Activated CD4-positive, CD25-positive, alpha-beta regulatory T cell treated with anti-CD3 and anti-CD28 coated beads, Interleukin-2, amount 50 U/mL, for 16 hours (primary cell): ENCODE results near the gene FAM222B.
"Not testable (repeated sequence)": the region's sequence is repeated elsewhere in the genome, so short reads cannot be mapped to it uniquely, and the experiment has no call there.

Experiments
- DNase-seq: peaks from one replicate; pipeline ENCODE4 v3.0.0-alpha.2; 2020; ENCODE audit warnings: low read depth, low spot score

Gene FAM222B

DNA sequence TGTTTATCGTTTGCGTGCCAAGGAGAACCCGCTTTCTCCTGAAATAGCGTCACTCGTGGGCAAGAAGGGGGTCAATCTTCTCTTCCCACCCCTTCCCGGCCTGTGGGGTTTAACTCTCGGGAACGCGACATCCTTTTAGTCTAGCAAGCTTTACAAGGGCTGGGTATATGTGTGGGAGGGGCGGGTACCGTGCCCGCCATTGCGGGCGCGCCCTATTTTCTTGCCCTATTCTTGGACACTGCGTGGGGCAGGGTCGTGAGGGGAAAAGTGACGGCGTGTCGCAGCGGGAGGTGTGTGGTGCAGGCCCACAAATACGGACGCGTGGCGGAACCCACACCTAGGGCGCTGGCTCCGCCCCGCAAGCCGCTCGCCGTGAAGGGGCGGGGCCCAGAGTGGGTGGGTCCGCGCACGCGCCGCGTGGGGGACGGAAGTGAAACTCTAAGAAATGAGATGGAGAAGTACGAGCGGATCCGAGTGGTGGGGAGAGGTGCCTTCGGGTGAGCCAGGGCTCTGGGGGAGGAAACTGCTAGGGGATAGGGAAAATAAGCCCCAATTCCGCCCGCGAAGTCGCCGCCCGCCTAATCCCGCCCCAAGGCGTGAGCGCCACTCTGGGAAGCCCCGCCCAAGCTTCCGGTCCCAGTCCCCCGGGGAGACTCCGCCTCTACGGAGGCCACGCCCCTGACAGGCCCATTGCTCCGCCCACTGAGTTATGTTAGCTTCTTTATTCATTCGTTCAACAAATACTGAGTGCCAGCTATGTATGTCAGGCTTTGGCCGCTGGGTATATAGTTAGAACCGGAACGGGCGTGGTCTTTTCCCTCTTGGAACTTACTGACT lies 114.0 kb downstream of the FAM222B start, which contains the start of gene NEK8:
NEK8 (plus strand) TSS at position 425 of the 837 bp plus-strand sequence; CDS start at position 451, 26 bp downstream.
- peak; percentile 94 for DNase-seq

DNA sequence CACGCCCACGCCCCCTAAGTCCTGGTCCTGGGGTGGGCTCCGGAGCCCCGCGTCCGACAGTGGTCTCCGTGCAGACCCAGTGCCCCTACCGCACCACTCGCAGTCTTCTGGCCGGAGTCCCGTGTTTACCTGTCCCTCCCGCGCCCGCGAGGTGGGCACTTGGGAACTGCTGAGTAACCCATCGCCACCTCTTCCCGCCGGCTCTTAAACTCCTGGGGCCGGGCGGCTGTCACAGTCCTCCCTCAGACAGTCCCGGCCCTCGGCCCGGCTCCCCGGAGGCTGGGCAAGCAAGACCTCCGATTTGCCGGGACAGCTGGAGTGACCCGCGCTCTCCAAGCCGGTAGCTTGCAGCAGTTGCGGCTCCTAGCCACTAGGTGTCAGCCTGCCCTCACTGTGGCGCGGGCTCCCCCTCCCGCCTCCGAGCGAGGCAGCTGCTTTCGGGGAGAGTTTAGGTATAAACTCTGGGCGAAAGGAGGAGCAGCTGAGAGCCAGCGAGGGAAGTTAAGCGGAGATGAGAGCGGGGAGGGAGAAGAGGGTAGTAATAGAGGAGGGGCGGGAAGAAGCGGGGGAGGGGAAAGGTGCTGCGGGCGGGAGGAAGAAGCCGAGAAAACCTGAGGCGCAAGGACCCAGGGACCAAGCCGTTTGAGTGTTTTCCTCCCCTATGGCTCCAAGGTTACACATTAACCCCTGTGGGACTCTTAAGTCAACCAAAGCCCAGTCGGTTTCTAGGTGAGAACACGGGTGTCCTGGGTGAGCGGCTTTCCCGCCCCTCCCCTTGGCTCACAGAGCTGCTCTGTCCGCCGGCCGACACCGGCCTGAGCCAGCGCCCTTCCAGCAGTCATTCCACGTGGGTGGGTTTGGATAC lies 115.7 kb downstream of the FAM222B start:
- peak; percentile 85 for DNase-seq

DNA sequence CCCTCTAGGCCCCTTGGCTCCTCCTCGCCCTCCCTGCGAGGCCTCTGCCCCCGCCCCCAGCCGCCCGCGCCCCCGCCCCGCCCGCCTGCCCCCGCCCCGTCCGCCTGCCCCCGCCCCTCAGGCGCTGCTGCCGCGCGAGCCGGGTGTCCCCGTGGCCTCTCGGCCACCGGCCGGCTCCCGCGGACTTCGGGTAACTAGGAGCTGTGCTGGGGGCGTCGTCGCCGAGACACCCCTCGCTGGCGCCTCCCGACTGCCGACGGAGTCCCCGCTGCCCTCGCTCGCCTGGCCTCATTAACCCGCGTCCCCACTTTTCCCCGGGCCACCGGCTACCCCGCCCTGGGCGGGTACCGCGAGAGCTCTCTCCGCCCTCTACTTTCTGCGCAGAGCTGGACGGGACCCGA lies 116.4 kb downstream of the FAM222B start, which contains the start of gene TLCD1:
TLCD1 (minus strand) TSS at position 8 of the 401 bp plus-strand sequence. CDS start 136 bp downstream, outside the sequence.
- no peak for DNase-seq

DNA sequence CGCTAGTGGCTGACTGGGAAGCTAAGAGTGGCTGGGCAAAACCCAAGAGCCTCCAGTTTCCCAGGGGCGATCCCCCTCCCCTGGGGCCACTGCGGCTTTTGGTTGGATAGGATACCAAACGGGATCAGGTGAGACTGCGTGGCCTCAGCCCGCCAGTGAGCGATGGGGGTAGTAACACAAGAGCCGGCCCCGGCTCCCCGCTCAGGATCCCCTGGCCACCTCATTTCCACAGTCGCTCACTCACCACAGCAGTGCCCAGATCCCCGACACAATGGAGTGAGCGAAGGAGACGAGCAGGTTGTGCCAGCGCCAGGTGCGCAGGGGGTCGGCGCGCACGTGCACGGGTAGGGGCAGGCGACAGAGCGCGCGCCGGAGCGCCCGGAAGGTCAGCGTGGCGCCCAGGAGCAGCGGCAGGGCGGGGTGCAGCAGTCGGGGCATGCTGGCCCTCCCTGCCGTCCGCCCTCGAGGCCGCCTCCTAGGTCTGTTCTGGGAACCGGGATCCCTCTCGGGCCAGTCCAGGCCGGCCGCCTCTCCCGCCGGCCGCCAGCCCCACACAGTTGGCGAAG lies 116.8 kb downstream of the FAM222B start:
- DNase-seq = no peak

DNA sequence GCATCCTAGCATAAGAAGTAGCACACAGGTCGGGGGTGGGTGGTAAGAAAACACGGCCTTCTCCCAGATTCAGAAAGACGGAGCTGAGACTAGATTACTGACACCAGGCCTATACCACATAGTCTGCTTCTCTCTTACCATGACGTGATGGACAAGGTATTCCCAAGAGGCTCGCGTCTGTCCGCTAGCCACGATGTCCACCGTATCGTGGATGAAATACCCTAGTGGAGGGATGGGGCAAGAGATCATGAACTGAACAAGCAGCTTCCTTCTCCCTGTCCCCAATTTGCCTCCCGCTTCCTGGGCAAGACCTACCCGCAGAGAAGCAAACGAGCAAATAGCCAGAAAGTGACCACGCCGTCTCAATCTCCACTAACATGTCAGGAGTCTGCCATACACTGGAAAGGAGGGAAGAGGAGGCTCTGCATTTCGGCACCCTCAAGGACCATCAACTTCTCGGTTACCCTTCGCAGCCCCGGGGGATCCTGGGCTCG lies 117.4 kb downstream of the FAM222B start:
- DNase-seq = no peak

DNA sequence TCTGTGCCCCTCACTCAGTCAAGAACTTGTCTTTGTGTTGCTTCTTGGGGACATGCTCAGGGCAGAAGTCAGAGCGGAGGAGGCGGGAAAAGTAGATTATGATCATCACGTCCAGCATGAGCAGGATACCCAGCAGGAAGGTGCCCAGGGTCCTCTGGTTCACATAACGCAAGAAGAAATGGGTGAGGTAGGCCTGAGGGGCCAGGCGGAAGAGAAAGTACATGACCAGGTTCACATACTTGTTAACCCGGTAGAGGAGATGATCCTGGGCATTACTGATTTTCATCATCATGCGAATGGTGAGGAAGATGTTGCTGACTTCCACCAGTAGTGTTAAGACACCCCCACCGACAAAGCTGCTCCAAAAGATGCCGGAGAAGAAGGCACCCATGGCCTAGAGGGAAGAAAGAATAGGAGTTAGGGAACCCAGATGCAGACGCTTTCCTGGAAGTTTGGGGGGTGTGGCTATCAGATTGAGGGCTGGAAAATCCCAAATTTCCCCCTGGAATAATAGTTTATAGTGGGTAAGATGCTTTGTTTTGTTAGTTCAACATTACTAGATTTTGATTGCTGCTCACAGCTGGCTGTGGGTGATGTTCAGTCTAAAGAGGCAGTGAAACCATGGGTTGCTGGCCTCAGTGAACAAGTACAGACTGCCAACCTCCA lies 118.0 kb downstream of the FAM222B start:
- no peak for DNase-seq

DNA sequence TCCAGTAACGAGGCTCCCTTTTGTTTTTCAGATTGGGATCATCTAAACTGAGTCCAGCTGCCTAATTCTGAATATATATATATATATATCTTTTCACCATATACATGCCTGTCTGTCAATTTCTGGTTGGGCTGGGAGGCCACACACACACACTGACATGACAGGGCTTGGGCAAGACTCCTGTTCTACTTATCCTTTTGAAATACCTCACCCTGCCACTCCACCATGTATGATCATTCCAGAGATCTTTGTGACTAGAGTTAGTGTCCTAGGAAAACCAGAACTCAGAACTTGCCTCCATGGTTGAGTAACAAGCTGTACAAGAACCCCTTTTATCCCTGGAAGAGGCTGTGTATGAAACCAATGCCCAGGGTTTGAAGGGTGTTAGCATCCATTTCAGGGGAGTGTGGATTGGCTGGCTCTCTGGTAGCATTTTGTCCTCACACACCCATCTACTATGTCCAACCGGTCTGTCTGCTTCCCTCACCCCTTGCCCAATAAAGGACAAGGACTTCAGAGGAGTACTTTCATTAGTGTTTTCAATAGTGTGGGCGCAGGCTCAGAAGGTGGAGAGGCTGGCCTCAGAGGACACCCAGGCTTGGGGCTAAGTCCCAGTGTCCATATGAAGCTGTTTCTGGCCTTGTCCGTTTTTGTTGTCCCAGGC lies 118.6 kb downstream of the FAM222B start:
- DNase-seq = not testable (repeated sequence)

DNA sequence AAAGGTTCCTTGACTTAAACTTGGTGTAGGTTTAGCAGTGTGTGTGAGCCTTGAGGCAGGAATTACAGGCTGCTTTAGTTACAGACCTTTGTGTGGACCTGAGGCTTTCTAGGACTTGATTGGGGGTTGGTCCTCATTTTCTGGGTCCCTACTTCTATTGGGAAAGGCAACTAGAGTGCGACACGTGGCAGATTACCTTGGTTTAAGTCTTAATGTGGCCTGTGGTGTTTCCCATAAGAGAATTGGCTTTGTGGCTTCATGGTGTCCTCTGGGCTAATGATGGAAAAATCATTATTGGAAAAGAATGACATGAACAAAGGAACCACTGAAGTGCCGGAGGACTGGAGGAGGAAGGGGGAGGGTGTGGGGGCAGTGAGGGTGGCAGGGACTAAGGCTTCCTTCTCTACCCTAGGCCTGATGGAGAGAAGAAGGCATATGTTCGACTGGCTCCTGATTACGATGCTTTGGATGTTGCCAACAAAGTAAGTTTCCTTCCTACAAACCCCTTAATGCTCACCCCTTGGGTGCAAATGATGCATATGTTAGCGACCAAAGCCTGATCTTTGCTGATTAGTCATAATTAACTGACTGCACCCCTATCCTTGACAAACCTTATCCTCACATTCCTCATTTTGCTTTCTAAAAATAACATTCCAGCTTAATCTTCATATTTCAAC lies 119.3 kb downstream of the FAM222B start:
- DNase-seq = no peak

DNA sequence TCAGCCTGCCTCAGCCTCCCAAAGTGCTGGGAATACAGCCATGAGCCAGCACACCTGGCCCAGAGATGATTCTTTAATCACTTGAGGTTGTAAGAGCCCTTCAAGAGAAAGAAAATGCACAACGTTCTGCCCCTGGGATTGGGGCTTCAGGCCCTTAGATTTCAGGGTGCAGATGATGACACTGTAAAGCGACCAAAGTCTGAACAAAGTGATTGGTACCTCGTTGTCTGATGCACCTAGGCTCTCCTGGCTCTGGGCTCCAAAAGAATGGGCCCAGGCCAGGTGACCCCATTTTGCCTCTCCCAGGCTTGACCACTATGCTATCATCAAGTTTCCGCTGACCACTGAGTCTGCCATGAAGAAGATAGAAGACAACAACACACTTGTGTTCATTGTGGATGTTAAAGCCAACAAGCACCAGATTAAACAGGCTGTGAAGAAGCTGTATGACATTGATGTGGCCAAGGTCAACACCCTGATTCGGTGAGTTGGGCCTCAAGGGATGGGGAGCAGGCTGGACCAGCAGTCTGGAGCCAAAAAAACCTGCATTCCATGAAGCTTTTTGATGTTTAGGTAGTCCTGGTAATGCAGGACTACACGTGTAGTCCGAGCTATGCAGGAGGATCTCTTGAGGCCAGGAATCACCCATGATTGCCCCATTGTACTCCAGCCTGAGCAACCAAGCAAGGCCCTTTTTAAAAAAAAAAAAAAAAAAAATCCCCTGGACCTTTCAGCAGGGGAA lies 120.0 kb downstream of the FAM222B start:
- DNase-seq = no peak

DNA sequence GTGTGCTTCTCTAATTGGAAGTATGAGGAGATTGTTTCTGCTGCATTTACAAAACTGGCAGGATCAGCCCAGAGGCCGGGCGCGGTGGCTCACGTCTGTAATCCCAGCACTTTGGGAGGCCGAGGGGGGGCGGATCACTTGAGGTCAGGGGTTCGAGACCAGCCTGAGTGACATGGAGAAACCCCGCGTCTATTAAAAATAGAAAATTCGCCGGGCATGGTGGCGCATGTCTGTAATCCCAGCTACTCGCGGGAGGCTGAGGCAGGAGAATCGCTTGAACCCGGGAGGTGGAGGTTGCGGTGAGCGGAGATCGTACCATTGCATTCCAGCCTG lies 121.6 kb downstream of the FAM222B start:
- not testable (repeated sequence) for DNase-seq

DNA sequence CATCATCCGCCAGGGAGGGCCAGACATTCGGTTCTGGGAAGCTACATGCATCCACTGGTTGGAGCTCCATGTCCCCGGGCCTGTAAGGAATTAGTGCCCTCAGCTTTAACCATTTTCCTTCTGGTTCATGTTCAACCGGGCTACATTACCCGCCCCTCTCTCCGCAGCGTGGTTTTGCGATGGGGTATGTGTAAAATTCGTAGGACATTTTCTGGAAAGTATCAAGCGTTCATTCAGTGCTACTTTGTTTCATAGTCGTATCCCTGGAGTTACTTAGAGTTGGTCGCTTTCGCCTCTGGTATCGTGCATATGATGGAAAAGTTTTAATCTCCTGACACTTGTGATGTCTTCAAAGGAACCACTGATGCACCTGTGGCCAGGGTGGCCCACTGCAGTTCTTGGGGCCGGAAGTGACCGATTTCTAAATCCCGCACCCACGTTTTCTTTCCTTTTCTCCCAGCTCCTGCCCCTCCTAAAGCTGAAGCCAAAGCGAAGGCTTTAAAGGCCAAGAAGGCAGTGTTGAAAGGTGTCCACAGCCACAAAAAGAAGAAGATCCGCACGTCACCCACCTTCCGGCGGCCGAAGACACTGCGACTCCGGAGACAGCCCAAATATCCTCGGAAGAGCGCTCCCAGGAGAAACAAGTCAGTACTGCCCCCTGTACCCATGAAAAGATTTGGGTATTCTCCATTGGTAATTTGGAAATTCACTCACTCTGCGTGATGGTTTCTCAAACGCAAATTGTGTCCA lies 122.2 kb downstream of the FAM222B start:
- DNase-seq = no peak

DNA sequence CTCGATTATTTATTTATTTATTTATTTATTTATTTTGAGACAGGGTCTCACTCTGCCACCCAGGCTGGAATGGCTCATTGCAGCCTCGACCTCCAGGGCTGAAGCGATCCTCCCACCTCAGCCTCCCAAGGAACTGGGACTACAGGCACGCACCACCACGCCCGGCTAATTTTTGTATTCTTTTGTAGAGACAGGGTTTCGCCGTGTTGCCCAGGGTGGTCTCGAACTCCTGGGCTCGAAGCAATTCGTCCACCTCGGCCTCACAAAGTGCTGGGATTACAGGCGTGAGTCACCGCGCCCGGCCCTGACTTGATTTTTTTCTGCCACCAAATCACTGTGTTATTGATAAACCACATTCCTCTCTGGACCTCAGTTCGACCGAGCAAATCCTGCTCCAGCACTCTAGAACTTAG lies 123.6 kb downstream of the FAM222B start:
- no peak for DNase-seq

DNA sequence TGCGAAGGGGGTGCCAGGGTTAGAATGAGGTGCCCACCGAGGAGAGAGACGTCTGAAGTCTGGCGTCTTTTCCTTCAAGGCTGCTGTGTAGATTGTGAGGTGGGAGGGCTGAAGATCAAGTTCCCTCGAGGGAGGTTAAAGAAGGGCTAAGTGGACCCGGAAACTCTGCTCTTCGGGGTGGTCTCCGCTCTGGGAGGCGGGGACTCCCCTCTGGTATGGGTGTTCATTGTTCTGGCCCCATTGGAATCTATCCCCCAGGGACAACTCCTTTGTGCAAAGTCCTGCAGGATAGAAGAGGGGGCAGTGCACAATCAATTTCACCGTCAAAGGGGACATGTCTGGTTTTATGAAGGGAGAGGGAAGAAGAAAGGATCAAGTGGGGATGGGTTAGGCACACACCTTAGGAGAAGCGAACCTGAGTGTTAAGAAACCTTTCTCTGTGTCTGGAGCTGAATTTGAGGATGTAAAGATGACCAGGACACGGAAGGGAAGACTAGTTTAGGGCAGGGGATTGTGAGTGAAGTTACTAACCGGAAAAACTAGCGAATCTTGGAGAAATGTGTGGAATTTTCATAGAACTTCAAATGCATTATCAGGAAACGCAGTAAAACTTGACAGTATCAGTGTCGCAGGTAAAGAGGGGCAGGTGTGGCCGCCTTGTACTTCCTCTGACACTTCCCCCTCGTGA lies 124.1 kb downstream of the FAM222B start:
- DNase-seq = no peak

DNA sequence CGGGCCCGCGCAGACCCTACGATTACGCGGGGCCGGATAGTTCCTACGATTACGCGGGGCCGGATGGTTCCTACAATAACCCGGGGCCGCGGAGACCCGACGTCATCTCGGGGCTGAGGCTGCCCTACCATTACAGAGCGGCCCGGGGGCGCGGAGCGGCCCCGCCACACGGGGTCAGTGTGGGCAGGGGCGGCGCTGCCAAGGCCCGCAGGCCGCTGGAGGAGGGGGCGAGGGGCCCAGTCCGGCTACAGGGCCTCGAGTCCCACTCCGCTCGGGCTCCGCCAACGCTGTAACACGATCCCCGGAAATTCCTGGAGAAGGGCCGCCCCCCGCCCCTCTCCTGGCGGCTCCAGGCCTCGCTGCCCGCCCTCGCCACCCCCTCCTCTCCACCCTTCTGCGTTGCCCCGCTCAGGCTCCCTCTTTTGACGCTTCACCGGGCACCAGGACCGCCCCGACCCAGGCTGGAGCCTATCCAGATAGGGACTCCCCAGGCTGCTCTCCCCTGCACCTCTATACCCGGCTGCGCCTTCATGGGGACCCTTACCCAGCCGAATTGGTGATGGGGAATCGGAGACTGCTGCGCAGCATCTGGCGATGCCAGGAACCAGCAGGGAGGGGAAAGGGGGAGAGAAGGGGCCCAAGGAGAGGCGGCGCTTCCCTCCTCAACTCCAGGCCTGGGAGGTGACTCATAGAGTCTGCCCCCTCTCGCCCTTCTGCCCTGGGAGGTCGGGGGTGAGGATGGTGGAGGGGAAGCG lies 124.8 kb downstream of the FAM222B start, which contains the start of gene RAB34:
RAB34 (minus strand) TSS at position 291 of the 755 bp plus-strand sequence. CDS start 602 bp downstream, outside the sequence.
- DNase-seq = no peak

DNA sequence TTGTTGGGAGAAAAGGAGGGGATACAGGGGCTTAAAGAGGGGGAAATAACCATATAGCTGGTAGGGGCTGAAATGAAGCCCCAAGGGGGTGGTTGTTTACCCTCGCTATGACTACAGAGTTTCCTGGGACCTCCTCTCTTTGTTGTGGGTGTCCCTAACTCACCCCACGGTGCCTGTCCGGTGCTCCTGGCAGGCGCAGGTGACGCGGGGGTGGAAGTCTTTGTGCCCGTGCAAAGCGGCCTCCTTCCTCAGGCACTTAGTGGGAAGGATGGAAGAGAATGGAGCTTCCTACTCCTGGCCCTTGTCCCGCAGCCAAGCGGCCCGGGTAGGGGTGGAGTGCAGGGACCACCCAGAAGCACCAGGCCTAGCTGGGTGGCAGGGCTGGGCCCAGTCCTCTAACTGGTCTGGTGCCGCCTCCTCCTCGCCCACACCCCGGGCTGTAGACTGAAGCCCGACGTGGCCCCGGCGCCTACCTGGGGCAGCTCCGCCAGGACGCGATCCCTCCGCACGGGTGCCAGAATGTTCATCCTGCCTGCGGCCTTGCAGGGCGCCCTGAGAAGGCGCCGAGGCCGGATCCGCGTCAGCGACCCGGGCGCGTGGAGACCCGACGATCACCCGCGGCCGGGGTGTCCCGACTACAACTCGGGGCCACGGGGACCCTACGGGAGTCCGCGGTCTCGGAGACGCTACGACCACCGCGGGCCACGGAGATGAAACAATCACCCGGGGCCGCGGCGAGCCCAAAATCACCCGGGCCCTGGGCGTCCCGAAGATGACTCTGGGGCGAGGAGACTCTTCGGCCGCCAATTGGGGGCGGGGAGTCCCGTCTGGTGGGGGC lies 125.6 kb downstream of the FAM222B start:
- no peak for DNase-seq

DNA sequence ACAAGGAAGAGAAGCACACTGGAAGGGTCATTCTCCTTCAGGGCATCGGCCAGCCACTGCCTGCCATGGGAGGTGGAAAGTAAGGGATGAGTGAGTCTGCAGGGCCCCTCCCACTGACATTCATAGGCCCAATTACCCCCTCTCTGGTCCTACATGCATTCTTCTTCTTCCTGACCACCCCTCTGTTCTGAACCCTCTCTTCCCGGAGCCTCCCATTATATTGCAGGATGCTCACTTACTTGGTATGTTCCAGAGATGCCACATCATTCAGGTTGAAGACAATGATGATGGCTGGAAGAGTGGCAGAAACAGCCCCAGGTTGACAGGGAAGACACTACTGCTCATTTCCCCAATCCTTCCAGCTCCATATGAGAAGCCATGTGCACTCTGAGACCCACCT lies 127.4 kb downstream of the FAM222B start:
- DNase-seq = no peak
